DMS114 treated with DMSO at 0.1 percent for 48 hours (cell line): ENCODE data around the gene CHKB.
A peak's percentile ranks its signal among the peaks of the same experiment; 100 is the strongest.
"Not testable (repeated sequence)": the region's sequence is repeated elsewhere in the genome, so short reads cannot be mapped to it uniquely, and the experiment has no call there.

Experiments
- DNase-seq: peaks from one replicate; lab custom pipeline; 2025; ENCODE audit not compliant: unreplicated experiment; lab: John Stamatoyannopoulos, UW

Gene CHKB, protein sequence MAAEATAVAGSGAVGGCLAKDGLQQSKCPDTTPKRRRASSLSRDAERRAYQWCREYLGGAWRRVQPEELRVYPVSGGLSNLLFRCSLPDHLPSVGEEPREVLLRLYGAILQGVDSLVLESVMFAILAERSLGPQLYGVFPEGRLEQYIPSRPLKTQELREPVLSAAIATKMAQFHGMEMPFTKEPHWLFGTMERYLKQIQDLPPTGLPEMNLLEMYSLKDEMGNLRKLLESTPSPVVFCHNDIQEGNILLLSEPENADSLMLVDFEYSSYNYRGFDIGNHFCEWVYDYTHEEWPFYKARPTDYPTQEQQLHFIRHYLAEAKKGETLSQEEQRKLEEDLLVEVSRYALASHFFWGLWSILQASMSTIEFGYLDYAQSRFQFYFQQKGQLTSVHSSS

GRCh38 chr22:50582493-50583293 lies at the start of gene CHKB:
Gene CHKB, minus strand, starts transcription at chr22:50582849. Its CDS starts 68 bp downstream, at chr22:50582781.
- DNase-seq, result peak; percentile 91

DNA sequence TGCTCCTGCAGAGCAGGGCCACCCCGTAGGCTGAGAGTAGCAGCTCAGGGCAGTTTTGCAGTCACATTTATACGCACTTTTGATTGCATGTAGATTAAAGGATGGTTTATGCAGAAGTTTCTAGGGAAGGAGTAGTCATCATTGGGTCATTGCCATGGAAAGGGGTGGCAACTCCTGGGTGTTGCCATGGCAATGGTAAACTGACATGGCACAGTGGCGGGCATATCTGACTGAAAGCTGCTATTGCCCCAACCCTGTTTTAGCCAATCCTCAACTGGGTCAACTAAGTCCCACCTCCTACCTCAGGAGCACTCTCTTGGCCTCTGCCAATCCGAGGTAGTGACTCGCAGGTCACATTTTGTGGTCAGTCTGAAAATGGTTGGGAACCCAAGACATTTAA lies 47.7 kb upstream of the CHKB start:
- no peak for DNase-seq

DNA sequence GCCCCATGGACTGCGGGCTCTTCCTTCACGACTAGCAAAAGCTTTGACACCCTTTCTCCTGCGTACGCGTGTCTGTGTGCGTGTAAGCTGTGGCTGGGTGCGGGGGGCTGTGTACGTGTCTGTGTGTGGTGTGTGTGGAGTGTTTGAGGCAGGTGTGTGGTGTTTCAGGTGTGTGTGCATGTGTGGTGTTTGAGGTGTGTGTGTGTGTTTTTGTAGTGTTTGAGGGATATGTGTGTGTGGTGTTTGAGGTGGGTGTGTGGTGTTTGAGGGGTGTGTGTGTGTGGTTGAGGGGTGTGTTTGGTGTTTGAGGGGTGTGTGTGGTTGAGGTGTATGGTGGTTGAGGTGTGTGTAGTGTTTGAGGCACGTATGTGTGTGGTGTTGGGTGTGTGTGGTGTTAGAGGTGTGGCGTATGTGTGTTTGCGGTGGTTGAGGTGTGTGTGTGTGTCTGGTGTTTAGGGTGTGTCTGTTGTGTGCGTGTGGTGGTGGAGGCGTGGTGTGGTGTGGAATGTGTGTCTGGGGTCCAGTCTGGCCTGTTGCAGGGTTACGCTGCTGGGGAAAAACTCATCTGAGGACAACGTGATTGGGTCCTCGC lies 46.0 kb upstream of the CHKB start:
- DNase-seq, result no peak

DNA sequence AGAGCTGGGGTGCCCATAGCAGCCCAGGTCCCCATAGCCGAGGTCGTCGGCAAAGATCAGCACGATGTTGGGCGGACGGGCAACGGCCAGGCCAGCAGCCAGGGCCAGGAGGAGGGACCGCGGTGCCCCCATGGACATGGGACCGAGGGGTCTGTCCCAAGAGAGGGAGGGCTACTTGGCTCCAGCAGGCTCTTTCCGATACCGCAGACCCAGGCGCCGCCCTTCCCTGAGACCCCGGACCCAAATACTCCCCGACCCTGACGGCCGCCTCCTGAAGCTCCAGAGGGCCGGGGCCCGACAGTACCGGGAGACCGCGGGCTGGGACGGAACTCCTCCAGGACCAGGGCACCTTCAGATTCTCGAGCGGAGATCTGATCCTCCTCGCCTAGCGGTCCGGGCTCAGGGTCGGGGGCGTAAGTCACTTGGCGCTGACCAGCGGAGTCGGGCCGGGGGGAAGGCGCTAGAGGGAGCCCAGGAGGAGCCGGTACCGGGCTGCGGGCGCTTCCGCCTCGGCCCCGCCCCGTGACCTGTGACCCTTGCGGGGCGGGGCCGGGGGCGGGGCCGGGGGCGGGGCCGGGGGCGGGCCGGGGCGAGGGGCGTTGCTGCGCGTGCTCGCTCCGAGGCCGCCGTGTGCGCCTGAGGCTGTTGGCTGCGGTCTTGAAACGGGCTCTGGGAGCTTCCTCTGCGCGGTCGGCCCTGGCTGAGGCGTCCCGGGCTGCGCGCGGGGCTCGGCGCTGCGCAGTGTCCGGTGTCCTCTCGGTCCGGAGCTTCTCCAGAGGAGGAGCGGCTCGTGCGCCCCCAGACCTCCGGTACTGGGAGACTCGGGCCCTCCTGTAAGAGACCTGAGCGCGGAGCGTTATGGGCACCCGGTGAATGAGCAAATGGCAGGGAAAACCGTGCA lies 45.2 kb upstream of the CHKB start, which contains the start of gene ARSA:
ARSA (minus strand) TSS at position 511 of the 901 bp plus-strand sequence; CDS start at position 138, 373 bp downstream.
- DNase-seq, result peak; percentile 40

DNA sequence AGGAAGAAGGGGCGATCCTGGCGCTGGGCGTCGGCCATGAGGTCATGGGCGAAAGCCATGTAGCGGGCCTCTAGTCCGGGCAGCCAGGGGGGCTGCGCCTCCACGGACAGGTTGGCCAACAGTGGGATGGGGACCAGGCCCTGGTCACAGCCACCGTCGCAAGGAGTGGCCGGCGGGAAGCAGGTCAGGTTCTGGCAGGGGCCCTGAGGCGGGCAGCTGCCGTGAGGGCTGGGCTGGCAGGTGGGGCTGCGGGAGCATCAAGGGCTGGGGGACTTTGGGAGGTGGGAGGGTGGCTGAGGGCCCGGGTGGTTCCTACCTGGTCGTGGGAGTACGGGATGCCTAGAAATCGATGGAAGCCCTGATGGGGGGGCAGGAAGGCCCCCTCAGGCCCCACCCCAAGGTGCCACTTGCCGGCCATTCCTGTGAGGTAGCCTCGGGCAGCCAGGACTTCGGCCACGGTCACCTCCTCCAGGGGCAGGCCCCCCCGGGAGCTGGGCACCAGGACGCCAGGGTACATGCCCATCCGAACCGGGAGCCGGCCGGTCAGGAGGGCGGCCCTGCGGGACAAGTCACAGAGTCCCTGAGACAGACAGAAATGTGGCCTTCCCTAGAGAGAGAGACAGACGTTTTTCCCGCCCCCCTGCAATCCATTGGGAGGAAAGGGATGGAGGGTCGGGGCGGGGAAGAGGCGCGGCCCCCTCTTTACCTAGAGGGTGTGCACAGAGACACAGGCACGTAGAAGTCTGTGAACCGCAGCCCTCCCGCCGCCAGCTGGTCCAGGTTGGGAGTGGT lies 44.4 kb upstream of the CHKB start:
- no peak for DNase-seq

GRCh38 chr22:50626314-50626849 lies 43.7 kb upstream of the CHKB start:
- no peak for DNase-seq

DNA sequence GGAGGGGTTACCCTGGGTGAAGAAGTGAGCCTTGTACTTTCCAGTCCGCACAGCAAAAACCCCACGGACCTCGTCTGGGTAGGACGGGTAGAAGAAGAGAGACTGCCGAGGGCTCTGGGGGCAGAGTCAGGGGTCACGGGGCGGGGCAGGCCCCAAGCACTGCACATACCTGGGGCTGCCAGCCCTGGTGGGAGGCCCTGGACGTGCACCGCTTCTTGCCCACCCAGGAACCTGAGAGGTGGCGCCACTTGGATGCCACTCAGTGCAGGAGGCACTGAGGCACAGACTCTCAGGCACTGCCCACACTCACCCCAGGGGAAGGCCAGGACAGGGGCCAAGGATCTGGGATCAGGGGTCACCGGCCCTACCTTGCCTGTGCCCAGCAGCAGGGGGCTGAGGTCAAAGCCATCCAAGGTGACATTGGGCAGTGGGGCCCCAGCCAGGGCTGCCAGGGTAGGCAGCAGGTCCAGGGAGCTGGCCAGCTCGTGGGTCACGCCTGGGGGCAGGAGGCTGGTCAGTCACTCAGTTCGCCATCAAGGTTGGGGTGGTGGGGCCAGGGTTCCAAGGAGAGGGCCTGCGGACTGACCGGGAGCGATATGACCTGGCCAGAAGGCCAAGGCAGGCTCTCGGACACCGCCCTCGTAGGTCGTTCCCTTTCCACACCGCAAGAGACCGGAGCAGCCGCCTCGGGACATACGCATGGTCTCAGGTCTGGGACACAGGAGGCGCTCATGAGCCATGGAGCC lies 43.1 kb upstream of the CHKB start:
- DNase-seq, result no peak

DNA sequence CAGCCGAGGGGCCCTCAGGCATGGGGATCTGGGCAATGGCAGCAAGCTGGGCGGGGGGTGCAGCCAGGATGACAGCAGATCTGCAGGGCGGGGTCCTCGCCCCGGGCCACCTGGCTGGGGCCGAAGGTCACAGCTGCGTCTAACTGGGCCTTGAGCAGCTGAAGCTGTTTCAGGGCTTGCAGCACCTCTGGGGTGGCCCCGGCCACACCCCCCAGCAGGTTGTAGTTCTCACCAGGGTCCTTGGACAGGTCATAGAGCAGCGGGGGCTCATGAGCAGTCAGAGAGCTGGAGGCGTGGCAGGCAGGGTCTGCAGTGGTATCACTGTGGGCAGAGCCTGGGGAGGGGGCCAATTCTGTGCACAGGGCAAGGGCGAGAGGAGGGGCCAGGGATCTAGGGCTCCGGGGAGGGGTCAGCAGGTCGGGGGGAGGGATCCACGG lies 42.5 kb upstream of the CHKB start:
- no peak for DNase-seq

GRCh38 chr22:50624347-50625130 lies 41.9 kb upstream of the CHKB start:
- DNase-seq, result no peak

- no peak for DNase-seq
Observed at GRCh38 chr22:50622723-50623327, 40.2 kb upstream of the CHKB start.

DNA sequence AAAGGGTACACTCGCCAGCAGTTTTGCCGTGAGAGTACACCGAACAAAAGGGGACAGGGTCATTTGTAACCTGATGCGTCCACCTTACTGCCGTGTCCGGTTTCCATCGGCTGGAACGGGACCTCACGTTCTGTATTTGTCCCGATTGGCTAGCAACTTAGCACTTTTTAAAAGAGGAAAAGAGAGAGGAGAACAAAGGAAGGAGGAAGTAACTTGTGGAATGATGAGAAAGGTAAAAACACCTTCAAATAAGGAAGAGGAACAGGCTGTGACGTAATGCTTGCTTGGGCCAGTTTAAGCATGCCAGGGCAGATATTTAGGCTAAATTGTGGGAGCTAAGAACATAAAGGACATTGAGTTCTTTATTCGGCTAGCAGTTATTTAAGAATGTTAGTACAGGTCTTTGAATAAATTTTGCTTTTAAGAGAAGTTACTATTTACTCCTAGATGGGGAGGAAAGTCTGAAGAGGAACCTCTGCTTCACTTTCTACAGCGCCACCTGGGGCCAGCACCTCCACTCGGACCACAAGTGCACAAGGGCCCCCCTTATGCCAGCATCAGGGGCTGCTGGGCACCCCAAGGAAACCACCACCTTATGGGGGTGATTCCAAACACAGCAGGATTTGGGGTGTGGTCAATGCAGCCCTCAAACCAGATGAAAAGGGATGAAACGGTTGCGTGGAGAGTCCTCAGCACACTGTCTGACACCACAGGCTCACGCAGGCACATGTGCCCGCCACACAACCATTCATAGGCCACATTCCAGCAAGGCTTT lies 39.5 kb upstream of the CHKB start:
- DNase-seq, result no peak

GRCh38 chr22:50621356-50621880 lies 38.8 kb upstream of the CHKB start:
- no peak for DNase-seq

GRCh38 chr22:50620593-50621355 lies 38.1 kb upstream of the CHKB start:
- DNase-seq, result peak; percentile 74

DNA sequence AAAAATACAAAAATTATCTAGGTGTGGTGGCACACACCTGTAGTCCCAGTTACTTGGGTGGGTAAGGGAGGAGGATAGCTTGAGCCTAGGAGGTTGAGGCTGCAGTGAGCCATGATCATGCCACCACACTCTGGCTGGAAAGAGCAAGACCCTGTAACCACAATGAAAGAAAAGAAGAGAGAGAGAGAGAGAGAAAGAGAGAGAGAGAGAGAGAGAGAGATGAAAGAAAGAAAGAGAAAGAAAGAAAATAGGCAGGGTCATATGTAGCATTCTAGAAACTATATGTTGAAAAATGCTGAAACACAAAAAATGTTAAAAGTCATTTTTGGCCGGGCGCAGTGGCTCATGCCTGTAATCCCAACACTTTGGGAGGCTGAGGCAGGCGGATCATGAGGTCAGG lies 31.6 kb upstream of the CHKB start:
- DNase-seq, result not testable (repeated sequence)

DNA sequence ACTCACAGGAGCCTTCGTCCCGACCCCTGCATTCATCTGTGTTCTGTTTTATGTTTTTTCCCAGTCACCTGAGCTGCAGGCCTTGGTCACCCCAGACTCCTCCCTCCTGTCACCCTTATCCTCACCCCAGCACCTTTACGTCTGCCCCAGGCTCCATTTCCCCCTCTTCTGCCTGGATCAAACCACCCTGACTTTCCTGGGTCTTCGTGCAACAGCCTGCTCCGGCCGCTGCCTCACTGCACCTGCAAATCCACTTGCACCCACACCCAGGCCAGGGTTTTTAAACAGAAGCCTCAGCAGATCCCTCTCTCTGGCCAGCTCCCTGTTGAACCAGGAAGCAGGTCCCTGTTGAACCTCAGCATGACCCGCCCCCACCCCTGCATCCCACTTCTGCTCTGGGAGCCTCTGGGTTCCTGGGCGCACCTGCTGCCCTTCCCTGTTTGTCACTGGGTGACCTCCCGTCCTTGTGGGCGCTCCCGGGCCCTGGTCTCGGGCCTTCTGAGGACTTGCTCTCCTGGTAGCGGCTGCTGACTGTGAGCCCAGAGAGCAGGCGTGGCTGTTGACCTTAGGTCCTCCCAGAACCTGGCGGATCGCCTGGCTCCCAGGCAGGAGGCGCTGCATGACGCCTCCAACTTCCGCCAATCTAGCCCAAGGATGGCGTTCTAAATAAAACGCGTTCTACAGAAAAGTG lies 30.8 kb upstream of the CHKB start:
- DNase-seq, result no peak
